ENCODE results near the gene JPT1.

DNA sequence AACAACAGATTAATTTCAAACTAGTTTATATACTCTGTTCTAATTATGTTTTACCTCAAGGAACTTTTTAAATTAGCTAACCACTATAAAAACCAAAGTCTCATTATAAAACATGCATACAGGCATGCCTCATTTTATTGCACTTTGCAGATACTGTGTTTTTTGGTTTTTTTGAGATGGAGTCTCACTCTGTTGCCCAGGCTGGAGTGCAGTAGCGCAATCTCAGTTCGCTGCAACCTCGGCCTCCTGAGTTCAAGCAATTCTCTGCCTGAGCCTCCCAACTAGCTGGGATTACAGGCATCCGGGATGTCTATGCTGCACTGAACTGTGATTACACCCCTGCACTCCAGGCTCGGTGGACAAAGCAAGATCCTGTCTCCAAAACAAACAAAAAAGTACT is 8.8 kb upstream of the JPT1 start:
- TF ChIP-seq ZNF548 (tag by site-specific recombination; IDR thresholded peaks at IDR 0.05) = no peak
- TF ChIP-seq, protein P1, sequence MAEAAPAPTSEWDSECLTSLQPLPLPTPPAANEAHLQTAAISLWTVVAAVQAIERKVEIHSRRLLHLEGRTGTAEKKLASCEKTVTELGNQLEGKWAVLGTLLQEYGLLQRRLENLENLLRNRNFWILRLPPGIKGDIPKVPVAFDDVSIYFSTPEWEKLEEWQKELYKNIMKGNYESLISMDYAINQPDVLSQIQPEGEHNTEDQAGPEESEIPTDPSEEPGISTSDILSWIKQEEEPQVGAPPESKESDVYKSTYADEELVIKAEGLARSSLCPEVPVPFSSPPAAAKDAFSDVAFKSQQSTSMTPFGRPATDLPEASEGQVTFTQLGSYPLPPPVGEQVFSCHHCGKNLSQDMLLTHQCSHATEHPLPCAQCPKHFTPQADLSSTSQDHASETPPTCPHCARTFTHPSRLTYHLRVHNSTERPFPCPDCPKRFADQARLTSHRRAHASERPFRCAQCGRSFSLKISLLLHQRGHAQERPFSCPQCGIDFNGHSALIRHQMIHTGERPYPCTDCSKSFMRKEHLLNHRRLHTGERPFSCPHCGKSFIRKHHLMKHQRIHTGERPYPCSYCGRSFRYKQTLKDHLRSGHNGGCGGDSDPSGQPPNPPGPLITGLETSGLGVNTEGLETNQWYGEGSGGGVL (tag by site-specific recombination; IDR thresholded peaks at IDR 0.05) = no peak

Data from HEK293 (cell line).